Measurements from ENCODE around the gene PRKCB.

GRCh38 chr16:24174504-24174903 is 338.7 kb downstream of the PRKCB start:
- no peak for TF ChIP-seq CTCF (conservative IDR thresholded peaks at IDR 0.05; ENCODE audit: low read depth in 2 of 2)
- no peak for TF ChIP-seq JUNB (IDR thresholded peaks at IDR 0.05; ENCODE audit: unreplicated experiment)
- no peak for TF ChIP-seq EZH2 (IDR thresholded peaks at IDR 0.05; ENCODE audit: low read depth, unreplicated experiment)
- no peak for TF ChIP-seq ZNF462 (CRISPR knock-in tag; IDR thresholded peaks at IDR 0.05)
- no peak for TF ChIP-seq REST (IDR thresholded peaks at IDR 0.05; ENCODE audit: unreplicated experiment)
- no peak for TF ChIP-seq CREB1 (CRISPR knock-in tag; IDR thresholded peaks at IDR 0.05; ENCODE audit: low read depth)
- no peak for TF ChIP-seq EZH2phosphoT487 (IDR thresholded peaks at IDR 0.05; ENCODE audit: unreplicated experiment)
- TF ChIP-seq POLR2AphosphoS5 (IDR thresholded peaks at IDR 0.05; ENCODE audit: low read depth): no peak
- no peak for TF ChIP-seq ZNF331 (CRISPR knock-in tag; IDR thresholded peaks at IDR 0.05; ENCODE audit: low read depth)
